PC-3 (cell line): ENCODE data around the gene LAMTOR3.

Experiments
- CTCF ChIP-seq: fragments of 300-600 bp; sonication (generic); conservative IDR thresholded peaks from 2 replicates; pipeline ENCODE4 v1.5.1; 2017; ENCODE audit warnings: antibody characterized with exemption, low read depth, mild to moderate bottlenecking, low read length
- EZH2 ChIP-seq: fragments of 300-600 bp; sonication (generic); IDR thresholded peaks from one replicate; pipeline ENCODE4 v1.6.1; 2017; ENCODE audit warnings: antibody characterized with exemption, mild to moderate bottlenecking, low read length; ENCODE audit not compliant: unreplicated experiment

- TF ChIP-seq CTCF: no peak
- TF ChIP-seq EZH2: no peak
Measured at GRCh38 chr4:99853190-99853589, 41.0 kb downstream of the LAMTOR3 start.
